Hepatocyte (in vitro differentiated cells): ENCODE measurements around the gene GLI1.

Experiments
- CTCF ChIP-seq: fragments of 200-600 bp; sonication (generic); IDR thresholded peaks from 2 replicates; pipeline ENCODE4 v1.5.1; 2016; ENCODE audit warnings: antibody characterized with exemption, mild to moderate bottlenecking; ENCODE audit not compliant: poor library complexity
- EZH2 ChIP-seq: fragments of 200-600 bp; sonication (generic); IDR thresholded peaks from 2 replicates; pipeline ENCODE4 v1.6.1; 2016; ENCODE audit warnings: antibody characterized with exemption, mild to moderate bottlenecking, borderline replicate concordance

GRCh38 chr12:57511588-57512325, 52.2 kb downstream of the GLI1 start:
- TF ChIP-seq CTCF (no peak), EZH2 (no peak)
